GOT3 (cell line): ENCODE results near the gene ABCF1.

Source experiments
- DNase-seq: peaks from one replicate; lab custom pipeline; 2025; ENCODE audit warnings: mixed read lengths; lab: John Stamatoyannopoulos, UW

The ABCF1 gene

DNA sequence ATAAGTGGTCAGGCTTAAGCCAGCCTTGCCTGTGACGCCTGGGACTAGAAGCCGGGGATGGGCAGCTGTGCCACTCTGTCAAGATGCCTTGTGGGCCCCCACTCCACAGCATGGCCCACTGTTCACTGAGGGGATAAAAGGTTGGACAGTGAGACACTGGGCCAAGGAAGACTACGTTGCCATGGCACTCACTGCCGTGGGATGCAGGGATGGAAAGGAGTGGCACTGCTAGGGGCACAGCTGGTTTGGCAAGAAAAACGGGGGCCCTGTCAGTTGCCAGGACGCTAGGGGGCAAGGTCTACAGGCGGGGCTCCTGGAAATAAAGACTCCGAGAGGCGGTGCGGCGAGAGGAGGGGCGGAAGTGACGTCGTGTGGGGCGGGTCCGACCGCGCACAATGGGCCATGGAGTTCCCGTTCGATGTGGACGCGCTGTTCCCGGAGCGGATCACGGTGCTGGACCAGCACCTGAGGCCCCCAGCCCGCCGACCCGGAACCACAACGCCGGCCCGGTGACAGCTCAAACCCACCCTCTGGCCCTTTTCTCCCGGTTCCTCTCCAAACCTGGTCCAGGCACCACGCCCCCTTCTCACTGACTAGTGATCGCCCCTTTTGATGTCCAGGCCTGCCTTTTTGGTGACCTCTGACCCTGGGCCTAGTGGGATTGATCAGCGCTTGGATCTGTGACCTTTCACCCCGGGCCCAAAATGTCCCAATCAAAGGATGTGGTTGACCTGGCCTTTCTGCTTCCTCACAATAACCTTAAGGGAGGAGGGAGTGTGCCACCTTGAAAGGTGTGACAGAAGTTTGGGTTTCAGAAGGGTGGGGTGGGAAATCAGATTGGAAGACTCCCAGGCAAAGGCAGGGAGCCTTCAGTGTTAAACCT is 55.5 kb downstream of the ABCF1 start, which contains the start of gene ATAT1:
ATAT1 (plus strand) TSS at position 391 of the 883 bp plus-strand sequence.
- DNase-seq, result peak; percentile 38

DNA sequence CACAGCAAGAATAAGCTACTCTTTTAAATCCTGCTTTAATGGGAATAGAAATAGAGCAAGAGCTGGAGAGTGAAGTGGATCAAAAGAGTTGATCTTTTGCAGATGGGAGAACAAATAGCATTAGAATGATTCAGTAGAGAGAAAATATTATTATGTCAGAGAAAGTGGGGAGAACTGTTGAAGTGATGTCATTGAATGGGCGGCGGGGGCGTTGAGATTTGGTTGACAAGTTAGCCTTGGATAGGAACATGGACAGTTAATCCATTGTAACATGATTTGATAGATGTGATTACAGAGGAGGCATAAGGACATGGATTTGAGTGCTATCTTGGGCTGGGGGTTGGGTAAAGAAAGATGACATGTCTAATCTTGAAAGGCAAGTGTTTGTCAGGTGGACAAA is 64.6 kb downstream of the ABCF1 start:
- DNase-seq, result no peak

DNA sequence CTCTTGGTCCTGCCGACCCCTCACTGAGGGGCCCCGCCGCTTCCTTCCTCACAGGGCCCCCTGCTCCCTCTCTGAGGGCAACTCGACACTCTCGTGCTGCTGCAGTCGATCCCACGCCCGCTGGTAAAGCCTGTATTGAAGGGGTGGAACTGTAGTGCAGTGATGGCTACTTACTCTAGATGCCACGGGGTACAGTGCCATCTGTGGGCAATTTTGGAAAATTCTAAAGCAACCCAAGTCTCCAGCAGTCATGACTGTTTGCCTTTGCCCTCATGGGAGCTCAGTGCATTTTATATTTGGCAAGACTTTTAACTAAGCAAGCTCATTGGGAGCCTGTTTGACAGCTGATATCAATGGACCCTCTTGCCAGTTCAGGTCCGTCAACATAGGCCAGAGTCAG is 69.2 kb downstream of the ABCF1 start:
- no peak for DNase-seq

- DNase-seq, result no peak
Observed at GRCh38 chr6:30641048-30641447, 69.8 kb downstream of the ABCF1 start.
